SK-MEL-5 (cell line): ENCODE results near the gene CWC15. TPM values are rescaled to one million over a fixed set of nuclear protein-coding genes. Genes with fewer than 3 reads are reported as not detected.
"Not testable (repeated sequence)": the region's sequence is repeated elsewhere in the genome, so short reads cannot be mapped to it uniquely, and the experiment has no call there.

Source experiments
- DNase-seq: peaks from one replicate; pipeline ENCODE4 v3.0.0-alpha.2; 2016; ENCODE audit warnings: low read depth, low spot score
- in situ Hi-C: cut with HindIII; loops from 2 replicates; pipeline ENCODE4 v1.10.0; 2016; ENCODE audit warnings: low sequenced_read_pairs, high pct_unique_total_duplicates, low pct_unique_long_range_greater_than_20kb
- total RNA-seq: library from RNA; depleted of rRNA; stranded (reverse); fragments of >200 nt; shearing (Covaris generic); gene quantifications from 2 replicates; pipeline ENCODE4 v1.2.3, GENCODE V29; 2014; rRNA removed

CWC15 gene
- total RNA-seq, 1 experiment from 2014 or later, result 47.3 TPM

- DNase-seq, result no peak
- in situ Hi-C loops, result no loop called here
Measured at GRCh38 chr11:94926271-94926625, 47.1 kb downstream of the CWC15 start.

- no peak for DNase-seq
Measured at GRCh38 chr11:94925422-94926270, 47.7 kb downstream of the CWC15 start.

GRCh38 chr11:94924612-94925011, 48.7 kb downstream of the CWC15 start:
- DNase-seq, result no peak
- in situ Hi-C loops, result no loop called here

More at GRCh38 chr11:94925422-94926270, 47.7 kb downstream of the CWC15 start:
- in situ Hi-C loops, result no loop called here

GRCh38 chr11:94924171-94924572, 49.2 kb downstream of the CWC15 start:
- no peak for DNase-seq

GRCh38 chr11:94923004-94923334, 50.4 kb downstream of the CWC15 start:
- no peak for DNase-seq
- in situ Hi-C loops, result no loop called here

More at GRCh38 chr11:94924171-94924572, 49.2 kb downstream of the CWC15 start:
- in situ Hi-C loops, result no loop called here

- in situ Hi-C loops, result no loop called here
- DNase-seq, result no peak
Measured at GRCh38 chr11:94922321-94923003, 50.9 kb downstream of the CWC15 start.

- in situ Hi-C loops, result no loop called here
- DNase-seq, result no peak
Measured at GRCh38 chr11:94920311-94920710, 53.0 kb downstream of the CWC15 start.

GRCh38 chr11:94913718-94914394, 59.5 kb downstream of the CWC15 start:
- DNase-seq, in situ Hi-C loops: not testable (repeated sequence)

GRCh38 chr11:94912806-94913205, 60.5 kb downstream of the CWC15 start:
- DNase-seq, result no peak
- in situ Hi-C loops, result no loop called here

Other genes starting within 250 kb of the CWC15 start
- 12.0 and 13.5 TPM in 2 replicates for gene AMOTL1, start 205.2 kb downstream of the CWC15 start, total RNA-seq
- gene KDM4D, start 153 bp upstream of the CWC15 start, total RNA-seq, result 0.88 and 1.7 TPM in 2 replicates
- not detected in 2 replicates for gene KDM4E, start 51.7 kb upstream of the CWC15 start, total RNA-seq
- not detected in 2 replicates for gene KDM4F, start 75.9 kb upstream of the CWC15 start, total RNA-seq
- gene SRSF8, start 93.4 kb upstream of the CWC15 start, total RNA-seq, result 25.4 and 27.4 TPM in 2 replicates
- gene ENDOD1, start 116.3 kb upstream of the CWC15 start, total RNA-seq, result 44.8 and 46.8 TPM in 2 replicates